NCI-H1436 (cell line): ENCODE results near the gene BARHL1.
A peak's percentile ranks its signal among the peaks of the same experiment; 100 is the strongest.
"Not testable (repeated sequence)": the region's sequence is repeated elsewhere in the genome, so short reads cannot be mapped to it uniquely, and the experiment has no call there.

ENCODE experiments used
- DNase-seq: peaks from one replicate; lab custom pipeline; 2025; lab: John Stamatoyannopoulos, UW

BARHL1 gene

DNA sequence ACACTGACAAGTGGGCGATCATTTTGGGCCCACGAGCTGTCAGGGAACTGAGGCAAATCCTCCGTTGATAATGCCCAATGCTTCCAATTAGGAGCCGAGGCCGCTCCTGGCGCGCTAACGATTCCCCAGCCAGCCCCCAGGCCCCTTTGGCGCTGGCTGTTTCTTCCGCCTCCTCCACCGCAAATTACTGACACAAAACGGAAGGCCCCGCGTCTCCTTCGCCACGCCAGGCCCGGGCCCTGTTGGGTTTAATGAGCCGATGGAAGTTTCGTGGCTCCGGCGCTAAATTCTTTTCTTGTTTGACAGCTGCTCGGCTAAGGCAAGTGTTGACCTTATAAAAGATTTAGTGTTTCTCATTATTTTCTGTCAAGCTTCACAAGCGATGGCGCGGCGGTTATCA lies 25.7 kb upstream of the BARHL1 start:
- no peak for DNase-seq

DNA sequence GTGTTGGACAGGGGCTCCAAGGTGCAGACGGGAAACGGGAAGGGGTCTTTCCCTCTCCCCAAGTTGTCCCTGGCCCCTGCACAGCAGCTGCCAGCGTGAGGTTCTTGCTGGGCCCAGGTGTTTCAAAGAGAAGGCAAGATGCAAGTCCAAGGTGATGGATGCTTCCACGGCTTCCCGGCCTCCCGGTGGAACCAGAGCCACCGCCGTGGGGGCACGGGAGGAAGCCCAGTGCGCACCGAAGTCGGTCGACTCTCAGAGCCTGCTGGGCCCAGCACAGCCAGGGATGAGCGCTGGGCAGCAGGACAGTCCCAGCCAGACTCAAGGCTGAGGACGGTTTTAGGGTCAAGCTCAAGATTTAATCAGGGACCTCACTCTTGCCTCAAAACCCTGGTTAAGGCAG lies 25.2 kb upstream of the BARHL1 start:
- DNase-seq = no peak

DNA sequence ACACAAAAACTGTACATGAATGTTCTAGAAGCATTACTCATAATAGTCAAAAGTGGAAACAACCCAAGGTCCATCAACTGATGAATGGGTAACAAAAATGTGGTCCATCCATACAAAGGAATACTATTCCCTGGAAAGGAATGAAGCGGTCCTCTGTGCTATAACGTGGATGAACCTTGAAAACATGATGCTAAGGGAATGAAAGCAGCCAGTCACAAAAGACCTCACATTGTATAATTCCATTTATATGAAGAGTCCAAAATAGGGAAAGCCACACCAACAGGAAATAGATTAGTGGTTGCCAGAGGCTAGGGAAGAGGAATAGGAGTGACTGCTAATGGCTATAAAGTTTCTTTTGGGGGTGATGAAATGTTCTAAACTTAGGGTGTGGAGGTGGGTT lies 22.7 kb upstream of the BARHL1 start:
- no peak for DNase-seq

DNA sequence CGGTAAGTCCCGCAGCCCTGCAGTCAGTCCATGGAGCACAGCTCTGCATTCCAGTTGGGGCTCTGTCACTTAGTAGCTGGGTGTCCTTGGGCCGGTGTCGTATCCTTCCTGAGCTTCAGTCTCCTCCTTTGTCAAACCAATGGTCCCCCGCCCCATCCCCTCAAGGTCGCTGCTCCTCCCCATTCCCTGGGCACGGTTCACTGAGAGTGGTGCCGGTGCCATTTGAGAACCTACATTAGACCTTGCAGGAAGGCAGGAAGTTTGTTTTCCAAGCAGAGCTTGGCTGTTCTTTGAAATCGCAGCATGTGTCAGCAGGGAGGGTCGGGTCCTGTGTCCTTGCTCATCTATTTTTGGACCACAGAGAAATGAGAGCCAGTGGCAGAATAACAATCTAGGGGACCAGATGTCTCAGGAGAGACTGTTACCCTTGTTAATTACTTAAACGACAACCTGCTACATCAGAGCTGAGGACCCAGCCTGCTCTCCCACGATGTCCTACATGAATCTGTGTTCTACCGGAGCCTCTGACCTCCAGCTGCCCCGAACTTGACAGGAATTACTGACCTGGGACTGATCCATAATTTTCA lies 21.7 kb upstream of the BARHL1 start:
- no peak for DNase-seq

DNA sequence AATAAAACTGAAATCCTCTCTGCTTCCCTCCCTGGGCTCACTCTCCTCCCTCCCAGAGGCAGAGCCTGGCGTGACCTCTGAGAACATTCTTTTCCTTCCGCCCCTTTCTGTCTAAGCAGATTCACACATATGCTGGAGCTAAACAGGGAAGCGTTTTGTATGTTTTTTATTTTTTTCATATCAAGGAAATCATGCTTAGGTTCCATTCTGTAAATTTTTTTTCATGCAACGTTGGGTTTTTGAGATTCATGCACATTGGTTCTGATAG lies 20.2 kb upstream of the BARHL1 start:
- DNase-seq = no peak

DNA sequence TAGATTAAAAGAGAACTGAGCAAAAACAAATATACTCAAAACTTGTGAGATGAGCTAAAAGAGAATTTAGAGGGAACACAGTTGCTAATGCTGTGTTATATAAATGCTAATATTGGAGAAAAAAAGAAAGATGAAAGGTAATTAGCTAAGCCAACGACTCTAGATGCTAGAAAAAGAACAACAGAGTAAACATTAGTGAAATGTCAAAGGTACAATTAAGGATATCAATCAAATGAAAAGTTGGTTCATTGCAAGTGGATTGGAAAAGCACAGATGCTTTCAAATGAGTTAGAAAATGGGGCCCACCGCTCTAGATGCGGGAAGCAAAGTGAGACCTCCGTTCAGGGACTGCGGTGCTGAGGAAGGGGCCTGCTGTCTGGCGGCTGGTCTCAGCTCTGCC lies 17.9 kb upstream of the BARHL1 start:
- no peak for DNase-seq

DNA sequence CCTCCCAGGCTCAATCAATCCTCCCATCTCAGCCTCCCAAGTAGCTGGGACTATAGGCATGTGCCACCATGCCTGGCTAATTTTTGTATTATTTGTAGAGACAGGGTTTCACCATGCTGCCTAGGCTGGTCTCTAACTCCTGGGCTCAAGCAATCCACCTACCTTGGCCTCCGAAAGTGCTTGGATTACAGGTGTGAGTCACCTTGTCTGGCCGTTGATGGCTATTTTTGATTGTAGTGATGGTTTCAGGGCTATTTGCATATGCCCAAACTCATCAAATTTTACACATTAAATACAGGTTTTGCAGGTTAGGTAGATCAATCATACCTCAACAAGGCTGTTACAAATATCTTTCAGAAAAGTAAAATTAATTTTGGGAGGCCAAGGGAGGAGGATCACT lies 13.6 kb upstream of the BARHL1 start:
- DNase-seq = not testable (repeated sequence)

DNA sequence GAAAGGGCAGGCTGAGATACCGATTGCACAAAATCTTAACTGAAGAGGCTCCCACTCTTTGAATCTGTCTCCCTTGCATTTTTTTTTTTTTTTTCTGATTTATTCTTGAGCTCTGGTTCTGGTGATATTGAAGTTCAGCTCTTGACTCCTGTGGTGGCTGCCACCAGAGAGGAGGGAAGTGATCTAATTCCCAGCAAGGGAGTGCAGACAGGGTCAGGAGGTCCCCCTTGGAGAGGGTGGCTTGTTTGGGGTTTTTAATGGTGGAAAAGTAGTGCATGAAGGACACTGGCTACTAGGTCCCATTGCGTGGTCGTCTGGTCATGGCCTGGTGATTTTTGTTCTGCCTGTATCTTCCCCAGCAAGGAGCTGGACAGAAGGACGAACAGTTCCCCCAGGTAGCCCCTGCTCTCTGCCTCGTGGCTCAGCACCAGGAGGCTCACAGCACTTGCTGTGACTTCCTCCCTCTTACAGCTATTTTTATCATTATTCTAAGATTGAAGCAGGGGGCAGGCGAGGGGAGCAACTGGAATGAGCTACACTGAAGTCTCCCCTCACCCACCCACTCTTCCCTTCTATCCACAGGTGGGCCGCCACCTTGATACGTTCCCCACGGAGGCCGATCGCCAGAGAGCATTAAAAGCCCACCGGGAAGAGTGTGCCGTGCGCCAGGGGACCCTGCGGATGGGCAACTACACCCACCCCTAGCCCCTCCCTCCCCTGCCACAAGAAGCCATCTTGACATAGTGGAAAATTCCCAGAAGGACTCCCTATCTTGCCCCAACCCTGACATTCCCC lies 10.4 kb upstream of the BARHL1 start:
- DNase-seq = no peak

DNA sequence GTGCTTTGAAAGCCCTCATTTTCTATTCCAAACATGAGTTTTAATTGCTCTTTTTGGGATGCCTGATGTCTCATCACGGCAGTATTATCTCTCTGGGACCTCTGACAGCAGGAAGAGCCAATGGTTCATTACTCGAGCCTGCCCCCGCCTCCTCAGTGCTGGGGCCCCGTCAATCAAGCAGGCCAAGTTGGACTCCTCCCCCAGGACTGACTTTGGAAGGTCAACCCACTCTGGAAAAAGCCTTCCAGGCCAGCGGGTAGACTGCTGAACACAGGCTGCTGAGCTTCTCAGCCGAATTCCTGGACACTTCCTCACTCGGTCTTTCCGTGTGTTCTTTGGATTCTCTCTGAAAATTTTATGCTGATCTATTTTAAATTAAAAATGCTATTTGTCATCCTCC lies 9.5 kb upstream of the BARHL1 start:
- no peak for DNase-seq

DNA sequence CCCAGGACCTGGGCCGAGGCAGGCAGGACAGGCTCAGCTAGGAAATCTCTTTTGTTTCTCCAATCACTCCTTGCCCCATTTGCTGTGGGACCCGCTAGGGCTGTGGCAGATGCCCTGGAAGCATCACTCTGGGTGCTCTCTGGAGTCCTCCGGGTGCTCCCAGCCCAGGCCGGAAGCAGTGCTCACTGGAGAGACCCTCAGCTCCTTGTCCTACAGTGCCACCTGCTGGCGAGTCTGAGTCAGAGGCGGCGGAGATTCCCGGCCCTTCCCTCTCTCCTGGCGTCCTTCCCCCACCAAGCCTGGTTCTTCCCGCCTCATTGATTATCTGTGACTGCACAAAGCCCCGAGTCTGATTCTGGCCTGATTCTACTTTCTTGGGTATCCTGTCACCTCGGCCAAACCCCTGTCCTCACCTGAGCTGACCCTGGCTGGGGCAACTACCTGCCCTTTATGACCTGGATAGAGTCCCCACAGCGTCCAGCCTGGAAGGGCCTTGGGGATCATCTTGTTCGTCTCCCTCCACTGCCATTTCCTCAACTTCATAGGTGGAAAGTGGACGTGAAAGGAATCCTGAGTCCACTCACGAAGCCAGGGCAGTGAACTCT lies 7.3 kb upstream of the BARHL1 start:
- peak; percentile 85 for DNase-seq

DNA sequence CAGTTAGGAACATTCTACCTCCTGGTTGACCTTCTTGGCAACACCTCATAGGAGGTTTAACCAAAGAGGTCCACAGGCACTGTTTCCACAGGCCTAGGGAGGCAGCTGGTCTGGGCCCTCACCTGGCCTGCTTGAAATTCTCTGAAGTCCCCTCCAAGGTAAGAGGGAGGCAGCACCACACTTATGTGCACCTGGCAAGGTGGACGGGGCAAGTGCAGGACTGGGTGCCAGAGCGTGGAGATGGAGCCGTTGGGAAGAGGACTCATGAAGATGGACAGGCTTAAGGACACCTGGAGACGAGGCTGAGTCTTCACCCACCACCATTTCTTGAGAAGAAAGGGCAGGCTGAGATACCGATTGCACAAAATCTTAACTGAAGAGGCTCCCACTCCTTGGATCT lies 6.6 kb upstream of the BARHL1 start:
- no peak for DNase-seq

DNA sequence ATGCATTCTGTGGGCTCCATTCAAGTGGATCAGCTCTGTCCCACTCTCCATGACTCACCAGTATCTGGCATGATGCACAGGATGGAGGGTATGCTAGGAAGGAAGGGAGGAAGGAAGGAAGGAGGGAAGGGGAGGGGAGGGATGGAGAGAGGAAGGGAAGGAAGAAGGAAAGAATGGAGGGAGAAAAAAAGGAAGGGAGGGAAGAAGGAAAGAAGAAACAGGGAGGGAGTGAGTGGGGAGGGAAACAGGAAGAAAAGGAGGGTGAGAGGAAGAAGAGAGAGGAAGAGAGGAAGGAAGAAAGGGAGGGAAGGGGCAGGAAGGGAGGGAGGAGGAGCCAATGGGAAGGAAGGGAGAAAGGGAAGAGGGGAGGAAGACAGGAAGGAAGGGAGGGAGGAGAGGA lies 5.3 kb upstream of the BARHL1 start:
- no peak for DNase-seq

DNA sequence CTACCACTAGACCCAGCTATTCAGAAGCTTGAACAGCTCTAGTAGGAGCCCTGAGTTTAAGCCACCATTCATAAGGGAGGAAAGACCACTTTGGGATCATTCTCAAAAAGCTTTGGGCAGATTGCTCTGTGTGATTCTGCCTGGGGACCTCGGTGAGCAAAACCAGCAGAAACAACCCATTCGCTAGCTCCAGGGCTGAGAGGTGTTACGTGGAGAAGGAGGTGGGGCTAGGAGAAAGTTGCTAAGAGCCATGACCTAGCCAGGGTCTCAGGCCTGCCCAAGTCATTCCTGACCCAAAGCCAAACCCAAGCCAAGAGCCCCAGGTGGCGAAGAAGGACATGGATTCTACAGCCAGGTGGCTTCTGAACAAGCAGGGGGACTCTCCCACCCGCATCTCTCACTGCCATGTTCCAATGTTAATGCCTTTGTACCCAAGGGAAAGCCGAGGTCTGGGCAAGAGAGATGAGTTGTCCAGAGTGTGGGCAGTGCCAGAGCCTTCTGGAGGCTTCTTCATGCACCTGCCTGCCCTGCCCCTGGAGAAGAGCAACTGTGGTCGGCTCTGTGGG lies 4.0 kb upstream of the BARHL1 start:
- no peak for DNase-seq

DNA sequence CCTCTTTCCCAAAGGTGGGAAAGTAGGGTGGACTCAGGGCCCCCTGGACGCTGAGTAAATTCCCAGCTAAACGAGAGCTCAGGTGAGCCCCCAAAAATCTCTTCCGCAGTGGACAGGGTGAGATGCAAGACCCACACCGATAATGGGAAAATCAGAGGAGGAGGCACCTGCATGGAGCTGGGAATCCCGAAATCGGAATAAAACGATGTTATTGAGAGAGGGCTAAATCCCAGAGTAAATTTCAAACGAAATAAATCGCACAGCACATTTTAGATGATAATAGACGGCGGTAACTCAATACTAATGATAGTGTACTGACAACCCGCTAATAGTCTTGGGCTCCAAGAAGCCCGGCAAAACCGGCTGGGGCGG lies 3.0 kb upstream of the BARHL1 start:
- no peak for DNase-seq

DNA sequence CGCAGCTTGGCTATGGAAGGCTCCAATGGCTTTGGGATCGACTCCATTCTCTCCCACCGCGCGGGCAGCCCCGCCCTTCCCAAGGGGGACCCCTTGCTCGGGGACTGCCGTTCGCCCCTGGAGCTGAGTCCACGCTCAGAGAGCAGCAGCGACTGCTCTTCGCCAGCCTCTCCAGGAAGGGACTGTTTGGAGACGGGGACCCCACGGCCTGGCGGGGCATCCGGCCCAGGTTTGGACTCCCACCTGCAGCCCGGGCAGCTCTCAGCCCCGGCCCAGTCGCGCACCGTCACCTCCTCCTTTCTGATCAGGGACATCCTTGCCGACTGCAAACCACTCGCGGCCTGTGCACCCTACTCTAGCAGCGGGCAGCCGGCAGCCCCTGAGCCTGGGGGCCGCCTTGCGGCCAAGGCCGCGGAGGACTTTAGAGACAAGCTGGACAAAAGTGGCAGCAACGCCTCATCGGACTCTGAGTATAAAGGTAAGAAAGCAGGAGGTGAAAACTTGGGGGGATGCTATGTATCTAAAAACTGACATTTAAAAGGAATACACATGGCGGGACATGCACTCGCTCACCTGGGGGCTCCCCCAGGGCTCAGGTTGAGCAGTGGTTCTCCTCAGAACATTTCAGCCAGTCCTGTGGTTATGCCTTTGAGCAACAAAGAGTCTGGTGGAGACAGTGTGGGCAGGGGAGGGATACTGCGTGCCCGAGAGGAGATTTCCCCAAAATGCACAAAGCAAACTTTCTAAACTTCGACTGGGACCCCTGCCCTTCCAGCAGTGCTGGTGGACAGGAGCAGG lies 579 bp downstream of the BARHL1 start:
- no peak for DNase-seq

DNA sequence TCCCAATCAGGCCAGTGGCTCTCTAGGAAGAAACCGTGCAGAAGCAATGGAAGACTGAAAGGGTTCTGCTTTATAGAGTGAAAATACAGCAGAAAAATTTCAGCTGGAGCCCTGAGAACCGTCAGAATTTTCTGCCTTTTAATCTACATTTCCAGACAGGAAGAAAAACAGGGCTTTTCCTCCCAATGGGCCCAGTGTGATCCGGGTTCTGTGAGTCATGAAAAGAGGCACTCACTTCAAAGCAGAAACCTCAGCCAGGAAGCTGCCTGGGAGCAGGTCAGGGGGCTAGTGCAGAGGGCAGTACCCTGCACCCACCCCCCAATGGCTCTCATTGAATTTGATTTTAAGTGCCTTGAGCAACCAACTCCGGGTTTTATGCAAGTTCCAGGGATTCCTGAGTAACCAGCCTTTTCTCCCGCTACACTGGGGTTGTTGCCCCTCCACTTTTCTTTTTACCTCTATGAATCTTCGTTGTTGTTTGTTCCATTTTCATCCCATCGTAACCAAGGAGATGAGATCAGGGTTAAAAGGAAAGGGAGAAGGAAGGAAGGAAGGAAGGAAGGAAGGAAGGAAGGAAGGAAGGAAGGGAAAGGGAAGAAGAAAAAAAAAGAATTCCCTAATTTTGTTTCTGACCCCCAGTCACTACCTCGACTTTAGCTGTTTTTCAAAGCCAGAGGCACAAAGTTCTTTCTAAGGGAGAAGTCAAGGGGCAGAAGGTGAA lies 1.3 kb downstream of the BARHL1 start:
- no peak for DNase-seq

DNA sequence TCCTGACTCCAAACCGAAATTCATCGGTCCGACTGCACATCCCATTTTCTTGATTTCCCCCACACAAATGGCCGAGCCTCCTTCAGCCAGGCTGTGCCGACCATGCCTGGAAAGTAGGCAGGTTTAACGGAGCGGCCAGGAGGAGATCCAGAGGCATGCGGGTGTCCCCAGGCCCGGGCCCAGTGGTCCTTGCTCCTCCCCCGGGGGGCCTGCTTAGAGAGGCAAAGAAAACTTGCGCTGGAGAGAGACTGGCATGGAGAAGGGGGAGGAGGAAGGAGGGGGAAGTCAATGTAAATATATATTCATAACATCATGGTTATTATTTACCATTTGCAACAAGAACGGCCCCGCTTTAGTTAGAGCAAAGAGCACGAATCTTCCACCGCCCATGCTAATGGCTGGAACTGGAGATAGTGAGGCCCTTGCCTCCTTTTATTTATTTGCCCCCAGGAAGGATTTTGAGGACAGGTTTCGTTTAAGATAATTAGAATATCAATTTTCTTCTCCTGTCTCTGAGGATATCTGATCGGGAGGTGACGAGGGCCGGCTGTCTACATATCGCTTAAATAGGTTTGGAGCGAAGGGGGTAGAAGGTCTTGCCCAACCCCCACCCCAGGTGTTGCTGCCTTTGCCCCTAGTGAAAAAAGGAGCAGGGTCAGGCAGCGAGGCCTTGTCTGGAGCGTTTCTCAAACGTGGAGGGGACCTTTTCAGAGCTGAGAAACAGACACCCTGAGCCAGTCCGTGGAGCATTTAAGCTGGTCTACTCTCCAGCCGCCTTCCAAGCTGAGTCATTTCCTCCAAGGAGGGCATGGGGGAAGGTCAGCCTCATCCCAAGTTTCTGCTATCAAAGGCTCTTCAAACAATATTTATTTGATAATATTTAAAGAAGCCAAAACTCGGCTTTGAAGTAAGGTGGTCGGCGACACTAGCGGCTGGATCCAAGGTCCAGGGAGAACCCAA lies 2.5 kb downstream of the BARHL1 start:
- no peak for DNase-seq

DNA sequence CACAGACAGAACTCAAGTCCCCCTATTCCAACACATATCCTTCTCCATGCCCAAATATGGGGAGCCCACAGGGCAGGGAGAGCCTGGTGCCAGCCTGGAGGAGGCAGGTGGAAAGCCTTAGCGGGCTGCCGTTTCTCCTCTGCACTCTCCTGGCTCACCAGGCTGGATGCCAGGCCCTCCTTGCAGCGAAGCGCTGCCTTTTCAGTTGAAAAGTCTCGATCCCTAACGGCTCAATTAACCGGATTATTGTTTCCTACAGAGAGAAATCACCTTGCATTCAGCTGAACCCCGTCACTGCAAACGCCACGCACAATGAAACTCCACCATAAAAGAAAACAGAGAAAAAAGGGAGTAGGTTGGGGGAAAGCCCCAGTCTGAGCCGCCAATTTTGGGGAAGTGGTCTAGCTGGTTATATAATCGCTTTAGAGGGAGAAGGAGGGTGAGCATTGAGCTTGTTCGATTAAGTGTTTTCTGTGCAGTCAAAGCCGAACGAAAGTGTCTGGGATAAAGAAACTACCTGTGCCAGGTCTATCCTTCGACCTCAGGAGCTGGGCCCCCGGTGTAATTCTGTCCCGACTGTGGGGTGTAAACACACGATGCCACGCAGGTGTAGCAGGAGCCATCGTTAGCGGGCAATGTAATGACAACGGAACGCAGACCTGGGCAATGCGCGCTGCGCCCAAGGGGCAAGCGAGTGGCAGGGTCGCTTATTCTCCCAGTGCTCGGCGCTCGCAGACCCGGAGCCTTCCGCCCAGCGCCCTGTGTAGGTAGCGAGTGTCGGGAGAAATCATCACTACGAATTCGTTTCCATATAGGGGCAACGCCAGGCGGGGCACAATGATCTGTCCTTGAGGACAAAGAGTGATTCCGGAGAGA lies 3.8 kb downstream of the BARHL1 start:
- DNase-seq = no peak

DNA sequence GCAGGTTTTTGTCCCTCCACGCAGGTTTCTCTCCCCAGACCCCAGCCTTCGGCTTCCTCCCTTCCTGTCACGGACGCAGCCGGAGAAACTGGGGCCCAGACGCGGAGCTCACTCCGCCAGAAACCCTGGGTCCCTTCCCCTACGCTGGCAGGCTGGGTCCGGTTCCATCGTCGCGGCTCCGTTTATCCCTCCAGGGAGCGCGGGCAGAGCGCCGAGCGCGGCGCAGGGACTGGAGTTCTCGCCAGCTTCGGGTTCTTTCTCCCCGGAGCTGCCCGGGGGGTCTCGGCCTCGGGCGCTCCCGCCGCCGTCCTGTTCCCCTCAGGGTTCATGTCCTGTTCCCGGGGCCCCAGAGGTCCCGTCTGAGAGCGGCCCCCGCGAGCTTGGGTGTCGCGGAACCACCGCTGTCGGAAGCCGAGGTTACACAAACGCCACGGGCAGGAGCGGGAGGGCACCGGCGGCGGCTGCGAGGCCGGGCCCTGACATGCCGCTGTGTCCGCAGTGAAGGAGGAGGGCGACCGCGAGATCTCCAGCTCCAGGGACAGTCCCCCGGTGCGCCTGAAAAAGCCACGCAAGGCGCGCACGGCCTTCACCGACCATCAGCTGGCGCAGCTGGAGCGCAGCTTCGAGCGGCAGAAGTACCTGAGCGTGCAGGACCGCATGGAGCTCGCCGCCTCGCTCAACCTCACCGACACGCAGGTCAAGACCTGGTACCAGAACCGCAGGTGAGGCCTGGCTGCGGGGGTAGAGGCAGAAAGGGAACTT lies 4.6 kb downstream of the BARHL1 start:
- no peak for DNase-seq
